ENCODE measurements around the gene HERPUD2.

Gene HERPUD2

GRCh38 chr7:35716038-35716803 lies 21.3 kb upstream of the HERPUD2 start:
- DNase-seq (ENCODE audit: low read depth) = no peak
- no peak for TF ChIP-seq CTCF (IDR thresholded peaks at IDR 0.05; ENCODE audit: insufficient read depth, low read depth, low read length, missing control alignments)
- no peak overlapping the region for H3K4me3 ChIP-seq (ENCODE audit: low read length)

- DNase-seq (ENCODE audit: low read depth) = peak; percentile 87
- H3K4me3 ChIP-seq (ENCODE audit: low read length) = no peak overlapping the region
These were observed 19.9 kb upstream of the HERPUD2 start for GRCh38 chr7:35714862-35715261.

GRCh38 chr7:35714407-35714806 lies 19.5 kb upstream of the HERPUD2 start:
- DNase-seq (ENCODE audit: low read depth) = peak; percentile 60
- H3K4me3 ChIP-seq (ENCODE audit: low read length) = no peak overlapping the region
- no peak for TF ChIP-seq CTCF (IDR thresholded peaks at IDR 0.05; ENCODE audit: insufficient read depth, low read depth, low read length, missing control alignments)

More at GRCh38 chr7:35714862-35715261, 19.9 kb upstream of the HERPUD2 start:
- TF ChIP-seq CTCF (IDR thresholded peaks at IDR 0.05; ENCODE audit: insufficient read depth, low read depth, low read length, missing control alignments) = peak; percentile 22

- TF ChIP-seq CTCF (IDR thresholded peaks at IDR 0.05; ENCODE audit: insufficient read depth, low read depth, low read length, missing control alignments) = no peak
- no peak overlapping the region for H3K4me3 ChIP-seq (ENCODE audit: low read length)
- DNase-seq (ENCODE audit: low read depth) = no peak
These were observed 17.8 kb upstream of the HERPUD2 start for GRCh38 chr7:35712563-35713226.

GRCh38 chr7:35707422-35707821 lies 12.5 kb upstream of the HERPUD2 start:
- H3K4me3 ChIP-seq (ENCODE audit: low read length) = no peak overlapping the region
- peak; percentile 58 for DNase-seq (ENCODE audit: low read depth)
- no peak for TF ChIP-seq CTCF (IDR thresholded peaks at IDR 0.05; ENCODE audit: insufficient read depth, low read depth, low read length, missing control alignments)

GRCh38 chr7:35705932-35706461 lies 11.1 kb upstream of the HERPUD2 start:
- no peak for TF ChIP-seq CTCF (IDR thresholded peaks at IDR 0.05; ENCODE audit: insufficient read depth, low read depth, low read length, missing control alignments)
- DNase-seq (ENCODE audit: low read depth) = no peak
- no peak overlapping the region for H3K4me3 ChIP-seq (ENCODE audit: low read length)
